ENCODE measurements around the gene CD151. TPM values are rescaled to one million over a fixed set of nuclear protein-coding genes. Genes with fewer than 3 reads are reported as not detected.

Gene CD151
- total RNA-seq, 6 donors from 2014 or later: 179 to 545 (median 421) TPM

GRCh38 chr11:787084-787675, 45.6 kb upstream of the CD151 start:
- H3K4me3 ChIP-seq: no peak overlapping the region
- peaks cover 3 to 12% (median 10%) of the 10 kb centered on the region in 4 donors for H3K36me3 ChIP-seq
- no peak overlapping the region for H3K27ac ChIP-seq
- H3K9me3 ChIP-seq: no peaks in the 10 kb centered on the region
- ATAC-seq (ENCODE audit: low FRiP score in 2 of 2) (no peak), DNase-seq (peak in 1 of 2 donors; percentile 82)
- 53 to 90% methylated on average over 3 to 24 of the region's 24 CpGs for WGBS, 2 donors
- no peak for TF ChIP-seq POLR2AphosphoS5 (IDR thresholded peaks at IDR 0.05)
- no peak for TF ChIP-seq POLR2A (IDR thresholded peaks at IDR 0.05)
- TF ChIP-seq CTCF (IDR thresholded peaks at IDR 0.05): no peak
- TF ChIP-seq EP300 (IDR thresholded peaks at IDR 0.05): no peak
- peaks cover 0 to 22% (median 10%) of the 10 kb centered on the region in 4 donors for H3K27me3 ChIP-seq
- peaks cover 0 to 13% (median 11%) of the 10 kb centered on the region in 4 donors for H3K4me1 ChIP-seq

- no peak for TF ChIP-seq POLR2AphosphoS5 (IDR thresholded peaks at IDR 0.05)
- TF ChIP-seq CTCF (IDR thresholded peaks at IDR 0.05): no peak
- no peak for TF ChIP-seq EP300 (IDR thresholded peaks at IDR 0.05)
- no peak for TF ChIP-seq POLR2A (IDR thresholded peaks at IDR 0.05)
- Histone ChIP-seq H3K27ac (no peak overlapping the region), H3K36me3 (peaks cover 3 to 21% (median 17%) of the 10 kb centered on the region in 4 donors), H3K27me3 (peaks cover 0 to 22% (median 10%) of the 10 kb centered on the region in 4 donors), H3K4me1 (peaks cover 0 to 13% (median 9%) of the 10 kb centered on the region in 4 donors), H3K4me3 (no peak overlapping the region), H3K9me3 (no peaks in the 10 kb centered on the region)
- 46 to 57% methylated on average over 5 to 22 of the region's 28 CpGs for WGBS, 2 donors
- no peak for ATAC-seq (ENCODE audit: low FRiP score in 2 of 2)
- DNase-seq: peak in 1 of 2 donors; percentile 65
These were observed 44.6 kb upstream of the CD151 start for GRCh38 chr11:788009-788640.

GRCh38 chr11:788953-789940, 43.5 kb upstream of the CD151 start:
- H3K27ac ChIP-seq: no peak overlapping the region
- ATAC-seq (ENCODE audit: low FRiP score in 2 of 2) (no peak), DNase-seq (peak in 1 of 2 donors; percentile 65)
- WGBS, 2 donors: 44% methylated on average over 24 of the region's 31 CpGs; no CpG with 5 or more reads in 1 of the 2 donors
- no peak overlapping the region for H3K4me3 ChIP-seq
- H3K27me3 ChIP-seq: peaks cover 0 to 22% (median 10%) of the 10 kb centered on the region in 4 donors
- peaks cover 3 to 28% (median 18%) of the 10 kb centered on the region in 4 donors for H3K36me3 ChIP-seq
- H3K4me1 ChIP-seq: peaks cover 0 to 9% (median 1%) of the 10 kb centered on the region in 4 donors
- no peaks in the 10 kb centered on the region for H3K9me3 ChIP-seq
- TF ChIP-seq POLR2AphosphoS5 (IDR thresholded peaks at IDR 0.05) (no peak), POLR2A (IDR thresholded peaks at IDR 0.05) (no peak), EP300 (IDR thresholded peaks at IDR 0.05) (no peak), CTCF (IDR thresholded peaks at IDR 0.05) (no peak)

- no peak within 1 kb of the TSS for H3K27ac ChIP-seq
- peaks cover 3 to 32% (median 18%) of the 10 kb centered on the region in 4 donors for H3K36me3 ChIP-seq
- DNase-seq (peak in 1 of 2 donors; percentile 86), ATAC-seq (ENCODE audit: low FRiP score in 2 of 2) (peak in 1 of 2 donors; percentile 63)
- no peaks in the 10 kb centered on the region for H3K9me3 ChIP-seq
- no peak for TF ChIP-seq CTCF (IDR thresholded peaks at IDR 0.05)
- no peak for TF ChIP-seq POLR2A (IDR thresholded peaks at IDR 0.05)
- TF ChIP-seq POLR2AphosphoS5 (IDR thresholded peaks at IDR 0.05): no peak
- no peak for TF ChIP-seq EP300 (IDR thresholded peaks at IDR 0.05)
- WGBS, 2 donors: 17 to 23% methylated on average over 1 to 9 of the region's 44 CpGs
- peaks cover 4 to 16% (median 5%) of the 10 kb centered on the region in 4 donors for H3K4me1 ChIP-seq
- H3K4me3 ChIP-seq: no peak within 1 kb of the TSS
- H3K27me3 ChIP-seq: peaks cover 0 to 22% (median 10%) of the 10 kb centered on the region in 4 donors
These were observed 42.8 kb upstream of the CD151 start, which contains the start of gene CEND1 for GRCh38 chr11:789943-790342. Gene CEND1, minus strand, starts transcription at chr11:790090. Its CDS starts 1,514 bp downstream, at chr11:788576.
